ENCODE results near the gene COL23A1. TPM values are rescaled to one million over a fixed set of nuclear protein-coding genes. Genes with fewer than 3 reads are reported as not detected.

The COL23A1 gene
- total and polyA plus RNA-seq, 2 of the 8 experiments (the other 6 are each of a cell fraction or from before 2014, with no cell fraction given), result 3.1 to 4.7 TPM

- no peak for TF ChIP-seq TAF7 (optimal IDR thresholded peaks at IDR 0.05; ENCODE audit: borderline replicate concordance, low read depth, low read length)
- TF ChIP-seq ATF2 (IDR thresholded peaks at IDR 0.05; ENCODE audit: low read length), result no peak
- no peak for TF ChIP-seq SUZ12 (IDR thresholded peaks at IDR 0.05; ENCODE audit: low read length)
- TF ChIP-seq MAFK (IDR thresholded peaks at IDR 0.05; ENCODE audit: low read depth, low read length), result no peak
- TF ChIP-seq BACH1 (IDR thresholded peaks at IDR 0.05; ENCODE audit: low read length), result no peak
- no peak for TF ChIP-seq PHF8 (conservative IDR thresholded peaks at IDR 0.05; ENCODE audit: low read depth, low read length)
- TF ChIP-seq SRF (IDR thresholded peaks at IDR 0.05; ENCODE audit: low read depth, low read length), result no peak
- no peak for TF ChIP-seq SP2 (IDR thresholded peaks at IDR 0.05; ENCODE audit: low read length)
- TF ChIP-seq CREB1 (IDR thresholded peaks at IDR 0.05), result no peak
These were observed 351.2 kb downstream of the COL23A1 start (continued) for GRCh38 chr5:178238711-178239592.

All from H1 (cell line).